Immature natural killer cell (primary cell): ENCODE data around the gene FHIT. TPM values are rescaled to one million over a fixed set of nuclear protein-coding genes. Genes with fewer than 3 reads are reported as not detected.

Experiments used
- DNase-seq, 3 donors: peaks; one replicate each; pipeline ENCODE4 v3.0.0; 2022; ENCODE audit warnings: mixed read lengths in 1 of 3
- H3K27ac Mint-ChIP-seq, 6 donors: one replicate each; pipeline ENCODE4 v1.8.0; 2020; ENCODE audit warnings: mixed read lengths in 6 of 6, mild to moderate bottlenecking in 5 of 6, inconsistent platforms in 4 of 6, moderate library complexity in 3 of 6
- H3K27me3 Mint-ChIP-seq, 3 donors: one replicate each; pipeline ENCODE4 v1.8.0; 2020 to 2021; ENCODE audit warnings: low read depth in 3 of 3, mild to moderate bottlenecking in 3 of 3, mixed read lengths in 3 of 3, moderate library complexity in 3 of 3, inconsistent platforms in 1 of 3
- H3K36me3 Mint-ChIP-seq, 3 donors: one replicate each; pipeline ENCODE4 v1.8.0; 2020; ENCODE audit warnings: mixed read lengths in 3 of 3, inconsistent platforms in 2 of 3, mild to moderate bottlenecking in 2 of 3
- H3K4me1 Mint-ChIP-seq, 2 donors: one replicate each; pipeline ENCODE4 v1.8.0; 2020; ENCODE audit warnings: inconsistent platforms in 2 of 2, mild to moderate bottlenecking in 2 of 2, mixed read lengths in 2 of 2, moderate library complexity in 1 of 2
- H3K4me3 Mint-ChIP-seq, 5 donors: one replicate each; pipeline ENCODE4 v1.8.0; 2020; ENCODE audit warnings: mild to moderate bottlenecking in 5 of 5, mixed read lengths in 5 of 5, inconsistent platforms in 3 of 5, moderate library complexity in 3 of 5
- H3K9me3 Mint-ChIP-seq, 6 donors: one replicate each; pipeline ENCODE4 v1.8.0; 2020; ENCODE audit warnings: mild to moderate bottlenecking in 6 of 6, mixed read lengths in 6 of 6, inconsistent platforms in 4 of 6, moderate library complexity in 3 of 6
- polyA plus RNA-seq, 3 donors: library from polyadenylated mRNA; unstranded; fragments of 300-500 nt; fragmentation: Illumina TruSeq; gene quantifications; one replicate each; pipeline ENCODE4 v1.2.3, GENCODE V29; 2021

FHIT gene
- polyA plus RNA-seq, 3 donors from 2014 or later: 2.5 to 8.8 (median 3.9) TPM

DNA sequence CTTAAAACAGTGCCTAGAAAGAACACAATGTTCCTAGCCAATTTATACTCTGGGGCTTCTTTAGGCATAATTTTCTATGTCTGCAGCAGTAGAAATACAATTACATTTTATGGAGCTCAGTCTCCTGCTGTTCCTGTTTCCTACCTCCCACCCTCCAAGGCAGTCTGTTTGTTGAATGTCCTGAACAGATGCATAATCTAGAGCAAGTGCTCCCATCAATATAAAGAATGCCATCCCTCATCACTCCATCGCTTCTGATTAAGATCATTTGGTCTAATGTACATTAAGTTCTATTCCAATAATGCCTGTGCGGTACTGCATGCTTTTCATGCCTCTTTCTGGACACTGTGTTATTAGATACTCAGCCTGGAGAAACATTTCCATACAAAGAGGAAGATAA lies 1331.7 kb downstream of the FHIT start:
- Mint-ChIP-seq H3K36me3 (peaks cover 0 to 15% (median 5%) of the 10 kb centered on the region in 3 donors), H3K9me3 (no peaks in the 10 kb centered on the region), H3K4me1 (peaks cover 5 to 17% of the 10 kb centered on the region in 2 donors), H3K27me3 (peaks cover 2 to 4% (median 2%) of the 10 kb centered on the region in 3 donors), H3K27ac (no peak overlapping the region), H3K4me3 (no peak overlapping the region)
- DNase-seq: no peak

- H3K4me3 Mint-ChIP-seq: no peak overlapping the region
- peaks cover 0 to 7% (median 4%) of the 10 kb centered on the region in 3 donors for H3K36me3 Mint-ChIP-seq
- no peaks in the 10 kb centered on the region for H3K9me3 Mint-ChIP-seq
- no peak overlapping the region for H3K27ac Mint-ChIP-seq
- DNase-seq: no peak
- peaks cover 0 to 4% (median 2%) of the 10 kb centered on the region in 3 donors for H3K27me3 Mint-ChIP-seq
- H3K4me1 Mint-ChIP-seq: peaks cover 0 to 7% of the 10 kb centered on the region in 2 donors
Measured at GRCh38 chr3:59914251-59914650, 1337.0 kb downstream of the FHIT start.

GRCh38 chr3:59913645-59914044 lies 1337.6 kb downstream of the FHIT start:
- peaks cover 0 to 5% (median 4%) of the 10 kb centered on the region in 3 donors for H3K36me3 Mint-ChIP-seq
- no peak overlapping the region for H3K4me3 Mint-ChIP-seq
- H3K9me3 Mint-ChIP-seq: no peaks in the 10 kb centered on the region
- H3K27ac Mint-ChIP-seq: no peak overlapping the region
- no peak for DNase-seq
- H3K27me3 Mint-ChIP-seq: peaks cover 0 to 4% (median 2%) of the 10 kb centered on the region in 3 donors
- H3K4me1 Mint-ChIP-seq: peaks cover 0 to 4% of the 10 kb centered on the region in 2 donors

GRCh38 chr3:59908701-59909100 lies 1342.6 kb downstream of the FHIT start:
- Mint-ChIP-seq H3K9me3 (no peaks in the 10 kb centered on the region), H3K27ac (no peak overlapping the region), H3K36me3 (peaks cover 0 to 8% (median 4%) of the 10 kb centered on the region in 3 donors), H3K4me1 (peaks cover 0 to 6% of the 10 kb centered on the region in 2 donors), H3K4me3 (no peak overlapping the region), H3K27me3 (peaks cover 0 to 7% (median 0%) of the 10 kb centered on the region in 3 donors)
- DNase-seq: no peak

- peaks cover 0 to 7% (median 0%) of the 10 kb centered on the region in 3 donors for H3K27me3 Mint-ChIP-seq
- DNase-seq: no peak
- no peak overlapping the region for H3K27ac Mint-ChIP-seq
- H3K36me3 Mint-ChIP-seq: peaks cover 0 to 9% (median 4%) of the 10 kb centered on the region in 3 donors
- H3K9me3 Mint-ChIP-seq: no peaks in the 10 kb centered on the region
- peaks cover 0 to 6% of the 10 kb centered on the region in 2 donors for H3K4me1 Mint-ChIP-seq
- no peak overlapping the region for H3K4me3 Mint-ChIP-seq
Measured at GRCh38 chr3:59908280-59908679, 1343.0 kb downstream of the FHIT start.

DNA sequence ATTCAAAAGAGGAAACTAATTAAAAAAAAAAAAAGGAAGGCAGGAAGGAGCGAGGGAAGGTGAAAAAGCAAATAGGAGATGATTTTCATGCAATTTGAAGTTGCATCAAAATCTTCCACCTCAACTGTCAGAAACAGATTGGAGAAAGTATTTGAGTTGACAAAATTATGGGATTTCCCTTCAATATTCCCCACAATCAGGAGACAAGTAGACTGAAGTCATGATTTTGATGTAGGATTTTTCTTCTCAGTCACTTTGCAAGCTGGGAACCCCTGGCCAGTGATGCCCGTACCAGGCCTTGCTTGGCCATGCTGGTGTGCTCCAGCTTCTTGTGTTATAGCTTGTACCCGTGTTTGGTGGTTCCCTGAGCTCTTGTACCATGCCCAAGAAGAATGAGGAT lies 1347.0 kb downstream of the FHIT start:
- Mint-ChIP-seq H3K4me3 (no peak overlapping the region), H3K36me3 (peaks cover 0 to 9% (median 0%) of the 10 kb centered on the region in 3 donors), H3K27me3 (peaks cover 0 to 6% (median 2%) of the 10 kb centered on the region in 3 donors), H3K9me3 (no peaks in the 10 kb centered on the region), H3K27ac (peak overlapping the region in 1 of 6 donors; percentile 29), H3K4me1 (peaks cover 0 to 6% of the 10 kb centered on the region in 2 donors)
- DNase-seq: no peak

DNA sequence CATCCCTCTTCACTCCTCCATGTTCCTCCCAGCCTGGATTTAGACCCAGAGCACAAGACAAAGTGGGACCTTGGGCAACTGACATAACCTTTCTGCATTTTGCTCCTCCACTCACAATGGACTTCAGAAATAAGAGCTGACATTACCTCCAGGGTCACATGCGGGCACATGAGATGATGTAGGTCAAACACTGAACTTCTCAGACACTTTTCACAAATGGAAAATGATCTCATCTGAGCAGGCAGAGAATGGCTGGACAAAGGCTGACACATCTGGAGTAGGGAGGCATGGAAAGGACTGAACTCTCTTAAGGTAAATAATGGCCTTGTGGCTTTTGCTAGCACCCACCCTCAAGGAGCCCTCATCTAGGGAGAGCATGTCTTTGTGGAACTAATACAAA lies 1352.2 kb downstream of the FHIT start:
- Mint-ChIP-seq H3K27me3 (peaks cover 0 to 4% (median 3%) of the 10 kb centered on the region in 3 donors), H3K36me3 (peaks cover 0 to 5% (median 5%) of the 10 kb centered on the region in 3 donors), H3K4me1 (peaks cover 5 to 8% of the 10 kb centered on the region in 2 donors), H3K27ac (peak overlapping the region in 2 of 6 donors; percentile 1 to 4), H3K9me3 (no peaks in the 10 kb centered on the region), H3K4me3 (no peak overlapping the region)
- no peak for DNase-seq

DNA sequence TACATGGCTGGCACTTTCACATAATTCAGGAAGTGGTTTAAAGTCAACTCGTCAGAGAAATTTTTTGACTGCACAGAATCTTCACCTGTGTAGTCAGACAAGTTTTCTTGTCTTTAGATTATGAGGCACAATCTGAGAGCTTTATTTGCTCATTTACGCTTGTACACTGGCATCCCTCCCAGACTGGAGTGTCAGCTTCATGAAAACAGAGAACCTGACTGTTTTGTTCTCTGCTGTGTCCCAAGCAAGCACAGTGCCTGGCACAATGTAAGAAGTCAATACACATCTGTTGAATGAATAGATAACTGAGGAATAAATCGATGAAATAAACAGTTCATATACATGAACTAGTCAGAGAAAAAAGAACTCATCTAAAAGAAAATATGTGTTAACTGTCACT lies 1355.3 kb downstream of the FHIT start:
- H3K4me1 Mint-ChIP-seq: peaks cover 5 to 8% of the 10 kb centered on the region in 2 donors
- H3K9me3 Mint-ChIP-seq: no peaks in the 10 kb centered on the region
- no peak for DNase-seq
- no peak overlapping the region for H3K4me3 Mint-ChIP-seq
- H3K36me3 Mint-ChIP-seq: peaks cover 0 to 5% (median 0%) of the 10 kb centered on the region in 3 donors
- peaks cover 0 to 3% (median 2%) of the 10 kb centered on the region in 3 donors for H3K27me3 Mint-ChIP-seq
- H3K27ac Mint-ChIP-seq: no peak overlapping the region

GRCh38 chr3:59894425-59895121 lies 1356.7 kb downstream of the FHIT start:
- DNase-seq: no peak
- Mint-ChIP-seq H3K36me3 (peaks cover 0 to 5% (median 0%) of the 10 kb centered on the region in 3 donors), H3K4me1 (peaks cover 5 to 8% of the 10 kb centered on the region in 2 donors), H3K27ac (peak overlapping the region in 1 of 6 donors; percentile 69), H3K4me3 (no peak overlapping the region), H3K27me3 (peaks cover 0 to 3% (median 2%) of the 10 kb centered on the region in 3 donors), H3K9me3 (no peaks in the 10 kb centered on the region)

GRCh38 chr3:59890639-59891038 lies 1360.6 kb downstream of the FHIT start:
- no peak overlapping the region for H3K27ac Mint-ChIP-seq
- no peaks in the 10 kb centered on the region for H3K36me3 Mint-ChIP-seq
- H3K27me3 Mint-ChIP-seq: peaks cover 0 to 3% (median 1%) of the 10 kb centered on the region in 3 donors
- no peaks in the 10 kb centered on the region for H3K9me3 Mint-ChIP-seq
- H3K4me3 Mint-ChIP-seq: no peak overlapping the region
- DNase-seq: no peak
- peaks cover 9 to 13% of the 10 kb centered on the region in 2 donors for H3K4me1 Mint-ChIP-seq

DNA sequence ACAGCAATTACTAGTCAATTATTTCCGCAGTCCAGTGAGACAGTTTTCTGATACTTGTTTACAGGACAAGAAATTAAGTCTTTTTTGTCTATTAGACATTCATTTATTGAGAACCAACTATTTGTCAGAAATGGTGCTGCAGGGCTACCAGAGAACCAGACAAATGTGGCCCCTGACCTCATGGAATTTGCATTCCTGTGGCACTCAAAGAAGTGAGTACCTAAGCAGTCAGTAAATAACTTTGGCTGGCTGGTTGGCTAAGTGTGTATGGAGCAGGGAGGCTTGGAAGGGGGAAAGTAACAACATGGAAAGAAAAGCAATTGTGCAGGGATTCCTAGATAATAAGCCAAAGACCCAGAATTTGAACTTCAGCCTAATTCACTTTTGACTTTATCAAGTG lies 1364.5 kb downstream of the FHIT start:
- Mint-ChIP-seq H3K27me3 (peaks cover 0 to 3% (median 0%) of the 10 kb centered on the region in 3 donors), H3K4me1 (peaks cover 23 to 26% of the 10 kb centered on the region in 2 donors), H3K27ac (no peak overlapping the region), H3K4me3 (no peak overlapping the region), H3K36me3 (no peaks in the 10 kb centered on the region), H3K9me3 (no peaks in the 10 kb centered on the region)
- DNase-seq: no peak

GRCh38 chr3:59885899-59886400 lies 1365.3 kb downstream of the FHIT start:
- DNase-seq: no peak
- Mint-ChIP-seq H3K27me3 (peaks cover 0 to 3% (median 0%) of the 10 kb centered on the region in 3 donors), H3K4me1 (peaks cover 23 to 26% of the 10 kb centered on the region in 2 donors), H3K9me3 (no peaks in the 10 kb centered on the region), H3K4me3 (no peak overlapping the region), H3K27ac (peak overlapping the region in 1 of 6 donors; percentile 14), H3K36me3 (no peaks in the 10 kb centered on the region)

DNA sequence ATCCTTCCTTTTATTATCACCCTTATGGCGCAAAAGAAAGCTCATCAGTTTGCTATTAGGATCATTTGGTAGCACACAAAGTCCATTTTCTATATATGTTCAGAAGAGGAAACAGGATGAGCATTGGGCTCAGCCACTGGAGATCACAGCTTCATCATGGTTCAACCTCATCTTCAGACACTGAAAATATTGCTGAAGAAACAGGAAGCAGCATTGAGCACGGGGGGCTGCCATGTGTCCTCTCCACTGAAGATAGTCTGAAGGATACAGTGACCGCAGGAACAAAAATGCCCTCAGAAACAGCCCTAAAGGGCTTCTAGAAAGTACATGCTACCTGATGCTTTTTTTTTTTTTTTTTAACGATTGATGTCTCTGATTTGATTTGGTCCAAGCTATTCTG lies 1366.2 kb downstream of the FHIT start:
- DNase-seq: no peak
- peak overlapping the region in 1 of 5 donors; percentile 13 for H3K4me3 Mint-ChIP-seq
- no peaks in the 10 kb centered on the region for H3K36me3 Mint-ChIP-seq
- H3K27me3 Mint-ChIP-seq: peaks cover 0 to 3% (median 0%) of the 10 kb centered on the region in 3 donors
- peak overlapping the region in 1 of 6 donors; percentile 40 for H3K27ac Mint-ChIP-seq
- H3K9me3 Mint-ChIP-seq: peaks cover 0 to 1% (median 0%) of the 10 kb centered on the region in 6 donors
- peaks cover 23 to 26% of the 10 kb centered on the region in 2 donors for H3K4me1 Mint-ChIP-seq

- Mint-ChIP-seq H3K27ac (peak overlapping the region in 3 of 6 donors; percentile 3 to 66 (median 29)), H3K36me3 (no peaks in the 10 kb centered on the region), H3K9me3 (peaks cover 0 to 1% (median 0%) of the 10 kb centered on the region in 6 donors), H3K4me1 (peaks cover 23 to 26% of the 10 kb centered on the region in 2 donors), H3K4me3 (peak overlapping the region in 1 of 5 donors; percentile 41), H3K27me3 (peaks cover 0 to 3% (median 0%) of the 10 kb centered on the region in 3 donors)
- no peak for DNase-seq
Measured at GRCh38 chr3:59884409-59884808, 1366.8 kb downstream of the FHIT start.
